ENCODE results near the gene MPL. TPM values are rescaled to one million over a fixed set of nuclear protein-coding genes. Genes with fewer than 3 reads are reported as not detected.

Gene MPL
- total RNA-seq, result not detected
- not detected for polyA plus RNA-seq

DNA sequence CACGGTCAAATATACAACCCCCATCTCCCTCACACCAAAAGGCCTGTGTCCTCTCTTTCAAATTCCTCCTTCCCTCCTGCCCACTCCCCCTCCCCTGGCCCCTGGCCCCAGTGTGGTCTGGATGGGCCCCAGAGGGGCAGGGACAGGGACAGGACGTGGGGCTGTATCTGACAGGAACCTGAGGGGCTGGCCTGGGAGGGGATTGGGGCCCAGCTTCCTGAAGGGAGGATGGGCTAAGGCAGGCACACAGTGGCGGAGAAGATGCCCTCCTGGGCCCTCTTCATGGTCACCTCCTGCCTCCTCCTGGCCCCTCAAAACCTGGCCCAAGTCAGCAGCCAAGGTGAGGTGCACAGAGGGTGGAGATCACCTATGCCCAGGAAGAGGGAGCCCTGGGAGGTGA is at the start of gene MPL:
TSS of gene MPL (plus strand) at position 231 of the 400 bp plus-strand sequence. CDS start at position 262, 31 bp downstream.
- no peaks in the 10 kb centered on the region for H3K4me1 ChIP-seq
- 53 to 84% methylated on average over 3 of the region's 3 CpGs for WGBS, 2 donors
- TF ChIP-seq EP300 (IDR thresholded peaks at IDR 0.05) (no peak), POLR2AphosphoS5 (IDR thresholded peaks at IDR 0.05) (no peak), POLR2A (IDR thresholded peaks at IDR 0.05) (no peak), CTCF (IDR thresholded peaks at IDR 0.05) (no peak)
- H3K9me3 ChIP-seq, result no peaks in the 10 kb centered on the region
- no peaks in the 10 kb centered on the region for H3K27me3 ChIP-seq
- H3K36me3 ChIP-seq, result no peaks in the 10 kb centered on the region
- H3K27ac ChIP-seq, result no peak within 1 kb of the TSS
- H3K4me3 ChIP-seq, result no peak within 1 kb of the TSS
- intact Hi-C loops (cut with DNase I), result no loop called here
- peak; percentile 48 for DNase-seq

DNA sequence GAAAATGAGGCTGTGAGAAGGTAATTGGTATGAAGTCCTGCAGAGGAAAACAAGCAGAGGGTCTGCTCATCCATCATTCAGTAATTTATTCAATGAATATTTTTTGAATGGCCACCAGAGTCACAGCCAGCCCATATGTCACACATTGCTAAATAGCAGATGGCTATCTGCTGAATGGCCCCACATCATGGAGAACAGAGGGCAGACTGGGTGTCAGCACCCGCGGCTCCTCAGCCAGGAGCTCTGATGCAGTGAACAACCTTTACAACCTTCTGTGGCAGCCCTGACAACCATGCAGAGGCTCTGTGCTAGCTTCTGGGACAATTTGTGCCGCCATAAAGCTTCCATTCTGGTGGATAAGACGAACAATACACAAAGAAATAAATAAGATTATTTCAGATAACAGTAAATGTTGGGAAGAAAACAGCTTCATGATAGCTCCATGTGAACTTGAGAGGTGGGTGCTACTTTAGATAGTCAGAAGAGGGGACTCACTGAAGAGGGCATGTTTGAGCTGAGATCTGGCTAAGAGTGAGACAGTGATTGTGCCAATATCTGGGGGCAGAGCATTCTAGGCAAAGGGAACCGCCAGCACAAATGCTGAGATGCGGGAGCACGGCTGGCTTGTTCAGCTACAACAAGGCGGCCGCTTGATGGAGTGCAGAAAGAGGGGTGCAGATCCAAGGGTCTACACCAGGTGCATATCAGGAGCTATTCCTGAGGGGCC is 49.4 kb upstream of the MPL start:
- H3K27me3 ChIP-seq, result peaks cover 0 to 4% (median 3%) of the 10 kb centered on the region in 3 donors

GRCh38 chr1:43288785-43289706 is 48.6 kb upstream of the MPL start:
- intact Hi-C loops (cut with DNase I), result no loop called here
- DNase-seq, result no peak
- Histone ChIP-seq H3K27me3 (peaks cover 0 to 4% (median 0%) of the 10 kb centered on the region in 3 donors), H3K4me1 (peaks cover 0 to 4% (median 2%) of the 10 kb centered on the region in 4 donors), H3K9me3 (no peaks in the 10 kb centered on the region), H3K27ac (no peak overlapping the region), H3K36me3 (no peaks in the 10 kb centered on the region), H3K4me3 (no peak overlapping the region)
- WGBS, 2 donors, result 70 to 82% methylated on average over 12 of the region's 12 CpGs
- no peak for TF ChIP-seq EP300 (IDR thresholded peaks at IDR 0.05)
- TF ChIP-seq CTCF (IDR thresholded peaks at IDR 0.05), result no peak
- TF ChIP-seq POLR2AphosphoS5 (IDR thresholded peaks at IDR 0.05), result no peak
- no peak for TF ChIP-seq POLR2A (IDR thresholded peaks at IDR 0.05)

More for the DNA sequence above, 49.4 kb upstream of the MPL start:
- Histone ChIP-seq H3K4me1 (no peaks in the 10 kb centered on the region), H3K27ac (no peak overlapping the region), H3K36me3 (no peaks in the 10 kb centered on the region), H3K9me3 (no peaks in the 10 kb centered on the region), H3K4me3 (no peak overlapping the region)
- WGBS, 2 donors, result 85 to 88% methylated on average over 9 of the region's 9 CpGs
- intact Hi-C loops (cut with DNase I), result no loop called here
- no peak for DNase-seq
- no peak for TF ChIP-seq CTCF (IDR thresholded peaks at IDR 0.05)
- TF ChIP-seq POLR2AphosphoS5 (IDR thresholded peaks at IDR 0.05), result no peak
- TF ChIP-seq EP300 (IDR thresholded peaks at IDR 0.05), result no peak
- no peak for TF ChIP-seq POLR2A (IDR thresholded peaks at IDR 0.05)

- DNase-seq, result no peak
- H3K36me3 ChIP-seq, result no peaks in the 10 kb centered on the region
- H3K4me1 ChIP-seq, result peaks cover 0 to 28% (median 24%) of the 10 kb centered on the region in 4 donors
- H3K4me3 ChIP-seq, result no peak overlapping the region
- H3K27ac ChIP-seq, result no peak overlapping the region
- H3K27me3 ChIP-seq, result no peaks in the 10 kb centered on the region
- H3K9me3 ChIP-seq, result no peaks in the 10 kb centered on the region
- intact Hi-C loops (cut with DNase I), result loop anchor here (10.0 kb wide), 1 partner anchor 1387 kb away; no protein-coding TSS in a partner anchor
- 66 to 85% methylated on average over 7 of the region's 7 CpGs for WGBS, 2 donors
- TF ChIP-seq POLR2AphosphoS5 (IDR thresholded peaks at IDR 0.05), result no peak
- no peak for TF ChIP-seq CTCF (IDR thresholded peaks at IDR 0.05)
- TF ChIP-seq EP300 (IDR thresholded peaks at IDR 0.05), result no peak
- TF ChIP-seq POLR2A (IDR thresholded peaks at IDR 0.05), result no peak
Observed at GRCh38 chr1:43292216-43292615, 45.4 kb upstream of the MPL start.
